Natural killer cell (primary cell): ENCODE results near the gene UBL4B. TPM values are rescaled to one million over a fixed set of nuclear protein-coding genes. Genes with fewer than 3 reads are reported as not detected.

ENCODE experiments used
- ATAC-seq, 3 donors: fragments of 150-1000 bp in 2 of 3; fragments of 200-7000 bp in 1 of 3; cut with Tn5 transposase; 1 replicate in 1 of 3; 2 replicates in 2 of 3; pipeline ENCODE4 v1.10.0; 2021; ENCODE audit warnings: mild to moderate bottlenecking in 2 of 3, moderate library complexity in 2 of 3
- DNase-seq, 2 donors: peaks; one replicate each; pipeline versions ENCODE4 v3.0.0 to v3.0.0-alpha.2; 2013 to 2021; ENCODE audit warnings: mixed read lengths in 1 of 2
- H3K27ac ChIP-seq: one replicate; pipeline ENCODE4 v1.5.1; 2013; ENCODE audit warnings: mild to moderate bottlenecking, low read length
- H3K27me3 ChIP-seq: one replicate; pipeline ENCODE4 v1.6.1; 2013; ENCODE audit warnings: low read length; ENCODE audit not compliant: control insufficient read depth, insufficient read depth
- H3K36me3 ChIP-seq: one replicate; pipeline ENCODE4 v1.6.1; 2013; ENCODE audit warnings: low read length; ENCODE audit not compliant: control insufficient read depth, insufficient read depth
- H3K4me1 ChIP-seq: one replicate; pipeline ENCODE4 v1.6.1; 2013; ENCODE audit warnings: low read length; ENCODE audit not compliant: control insufficient read depth, insufficient read depth
- H3K4me3 ChIP-seq: one replicate; pipeline ENCODE4 v1.5.1; 2013; ENCODE audit warnings: low read length
- H3K9me3 ChIP-seq: one replicate; pipeline ENCODE4 v1.6.1; 2013; ENCODE audit warnings: low read length; ENCODE audit not compliant: control insufficient read depth, insufficient read depth
- H3K27ac Mint-ChIP-seq, 2 donors: one replicate each; pipeline ENCODE4 v1.8.0; 2022; ENCODE audit warnings: mild to moderate bottlenecking in 2 of 2, mixed read lengths in 2 of 2, moderate library complexity in 1 of 2
- H3K27me3 Mint-ChIP-seq, 2 donors: one replicate each; pipeline ENCODE4 v1.8.0; 2022; ENCODE audit warnings: low read depth in 2 of 2, mixed read lengths in 2 of 2
- H3K36me3 Mint-ChIP-seq: one replicate; pipeline ENCODE4 v1.8.0; 2022; ENCODE audit warnings: mixed read lengths
- H3K4me1 Mint-ChIP-seq, 2 donors: one replicate each; pipeline ENCODE4 v1.8.0; 2022; ENCODE audit warnings: mixed read lengths in 2 of 2
- H3K4me3 Mint-ChIP-seq: one replicate; pipeline ENCODE4 v1.8.0; 2022; ENCODE audit warnings: mild to moderate bottlenecking, moderate library complexity, mixed read lengths
- H3K9me3 Mint-ChIP-seq, 2 donors: one replicate each; pipeline ENCODE4 v1.8.0; 2022; ENCODE audit warnings: mixed read lengths in 2 of 2
- WGBS: methylation state at CpG from one replicate; pipeline ENCODE4 v1.1.7; 2013; ENCODE audit warnings: missing lambda C conversion rate; ENCODE audit not compliant: insufficient coverage; 5-methylcytosine and 5-hydroxymethylcytosine counted together
- intact Hi-C: fragments of 100-400 bp; cut with micrococcal nuclease; formaldehyde crosslinking; loops from one replicate; pipeline ENCODE4 v1.14.2; 2022
- total RNA-seq, 4 donors: library from RNA; stranded (reverse); fragments of 120-200 nt in 1 of 4; gene quantifications; one replicate each; pipeline versions ENCODE4 v1.2.3 to v1.2.4, GENCODE V29; 2013 to 2022
- TF ChIP-seq, protein P1 (sequence below): fragments of 200-600 bp; IDR thresholded peaks from one replicate; pipeline ENCODE4 v1.8.0; 2022; ENCODE audit warnings: antibody characterized with exemption

UBL4B gene
- total RNA-seq, 3 donors from 2014 or later (not counting 1 experiment from before 2014, with no cell fraction given) = not detected

DNA sequence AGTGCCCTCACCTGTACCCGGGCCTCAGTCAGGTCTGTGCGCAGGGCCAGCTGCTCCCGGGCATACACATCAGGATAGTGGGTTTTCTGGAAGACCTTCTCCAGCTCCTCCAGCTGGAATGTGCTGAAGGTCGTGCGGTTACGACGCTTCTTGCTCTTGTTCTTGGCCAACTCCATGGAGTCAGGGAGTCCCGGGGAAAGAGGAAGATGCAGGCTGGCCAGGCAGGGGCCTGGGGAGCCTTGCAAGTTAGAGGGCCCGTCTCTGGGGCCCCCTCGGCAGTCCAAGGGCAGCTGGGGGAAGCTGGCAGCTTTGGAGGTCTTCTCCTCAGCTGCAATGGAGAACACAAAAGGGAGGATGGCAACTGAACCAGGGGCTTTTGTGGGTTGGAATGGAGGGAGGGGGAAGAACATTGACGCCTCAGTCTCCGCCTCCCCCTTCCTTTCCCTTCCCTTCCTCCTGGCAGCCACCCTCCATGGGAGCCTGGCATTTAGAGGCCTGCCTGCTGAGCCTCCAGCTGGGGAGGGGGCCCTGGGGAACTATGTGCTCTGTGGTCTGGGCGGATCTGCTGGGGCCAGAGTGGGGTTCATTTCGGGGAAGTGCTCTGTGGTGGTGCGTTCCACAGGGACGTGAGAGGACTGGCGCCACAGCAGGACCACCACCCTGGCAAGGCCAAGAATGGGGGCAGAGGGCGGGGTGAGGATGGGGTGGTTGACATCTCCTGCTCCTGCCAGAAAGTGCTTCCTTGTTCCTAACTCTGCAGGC lies 47.5 kb upstream of the UBL4B start:
- no peak overlapping the region for H3K4me3 ChIP-seq
- intact Hi-C loops = no loop called here
- no peaks in the 10 kb centered on the region for H3K9me3 Mint-ChIP-seq
- H3K27ac Mint-ChIP-seq = no peak overlapping the region
- no peak for ATAC-seq
- H3K4me3 Mint-ChIP-seq = no peak overlapping the region
- no peaks in the 10 kb centered on the region for H3K36me3 Mint-ChIP-seq
- H3K4me1 ChIP-seq = peaks cover 17% of the 10 kb centered on the region
- DNase-seq = no peak
- TF ChIP-seq, protein P1, sequence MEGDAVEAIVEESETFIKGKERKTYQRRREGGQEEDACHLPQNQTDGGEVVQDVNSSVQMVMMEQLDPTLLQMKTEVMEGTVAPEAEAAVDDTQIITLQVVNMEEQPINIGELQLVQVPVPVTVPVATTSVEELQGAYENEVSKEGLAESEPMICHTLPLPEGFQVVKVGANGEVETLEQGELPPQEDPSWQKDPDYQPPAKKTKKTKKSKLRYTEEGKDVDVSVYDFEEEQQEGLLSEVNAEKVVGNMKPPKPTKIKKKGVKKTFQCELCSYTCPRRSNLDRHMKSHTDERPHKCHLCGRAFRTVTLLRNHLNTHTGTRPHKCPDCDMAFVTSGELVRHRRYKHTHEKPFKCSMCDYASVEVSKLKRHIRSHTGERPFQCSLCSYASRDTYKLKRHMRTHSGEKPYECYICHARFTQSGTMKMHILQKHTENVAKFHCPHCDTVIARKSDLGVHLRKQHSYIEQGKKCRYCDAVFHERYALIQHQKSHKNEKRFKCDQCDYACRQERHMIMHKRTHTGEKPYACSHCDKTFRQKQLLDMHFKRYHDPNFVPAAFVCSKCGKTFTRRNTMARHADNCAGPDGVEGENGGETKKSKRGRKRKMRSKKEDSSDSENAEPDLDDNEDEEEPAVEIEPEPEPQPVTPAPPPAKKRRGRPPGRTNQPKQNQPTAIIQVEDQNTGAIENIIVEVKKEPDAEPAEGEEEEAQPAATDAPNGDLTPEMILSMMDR = no peak
- no peak overlapping the region for H3K27ac ChIP-seq
- H3K36me3 ChIP-seq = no peaks in the 10 kb centered on the region
- H3K4me1 Mint-ChIP-seq = peaks cover 12 to 18% of the 10 kb centered on the region in 2 donors
- H3K9me3 ChIP-seq = no peaks in the 10 kb centered on the region
- H3K27me3 Mint-ChIP-seq = peaks cover 22 to 28% of the 10 kb centered on the region in 2 donors
- 82% methylated on average over 16 of the region's 18 CpGs for WGBS
- H3K27me3 ChIP-seq = peaks cover 27% of the 10 kb centered on the region

DNA sequence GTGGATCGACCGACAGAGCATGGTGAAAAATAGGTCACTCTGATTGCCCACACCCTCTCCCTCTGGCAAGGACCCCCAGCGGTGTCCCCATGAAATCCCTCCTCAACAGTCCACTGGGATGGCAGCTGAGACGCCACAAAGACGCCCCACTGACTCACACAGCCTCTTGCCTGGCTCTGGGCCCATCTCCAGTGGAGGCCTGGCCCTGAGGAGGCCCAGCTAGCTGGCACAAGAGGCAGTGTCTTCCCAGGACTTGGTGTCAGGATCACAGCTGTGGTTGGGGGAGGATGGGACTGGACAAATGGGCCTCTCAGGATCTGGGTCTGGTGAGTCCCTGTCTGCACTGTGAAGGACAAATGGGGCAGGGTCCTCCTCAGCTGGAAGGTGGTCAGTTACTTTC lies 46.4 kb upstream of the UBL4B start:
- Mint-ChIP-seq H3K9me3 (no peaks in the 10 kb centered on the region), H3K36me3 (no peaks in the 10 kb centered on the region), H3K4me3 (no peak overlapping the region), H3K27ac (no peak overlapping the region), H3K27me3 (peaks cover 25 to 28% of the 10 kb centered on the region in 2 donors), H3K4me1 (peaks cover 7 to 17% of the 10 kb centered on the region in 2 donors)
- H3K36me3 ChIP-seq = no peaks in the 10 kb centered on the region
- TF ChIP-seq, protein P1 = no peak
- H3K4me3 ChIP-seq = no peak overlapping the region
- H3K27me3 ChIP-seq = peaks cover 33% of the 10 kb centered on the region
- no peak overlapping the region for H3K27ac ChIP-seq
- no peak for ATAC-seq
- intact Hi-C loops = no loop called here
- 92% methylated on average over 5 of the region's 5 CpGs for WGBS
- H3K9me3 ChIP-seq = no peaks in the 10 kb centered on the region
- H3K4me1 ChIP-seq = peaks cover 21% of the 10 kb centered on the region
- DNase-seq = no peak

DNA sequence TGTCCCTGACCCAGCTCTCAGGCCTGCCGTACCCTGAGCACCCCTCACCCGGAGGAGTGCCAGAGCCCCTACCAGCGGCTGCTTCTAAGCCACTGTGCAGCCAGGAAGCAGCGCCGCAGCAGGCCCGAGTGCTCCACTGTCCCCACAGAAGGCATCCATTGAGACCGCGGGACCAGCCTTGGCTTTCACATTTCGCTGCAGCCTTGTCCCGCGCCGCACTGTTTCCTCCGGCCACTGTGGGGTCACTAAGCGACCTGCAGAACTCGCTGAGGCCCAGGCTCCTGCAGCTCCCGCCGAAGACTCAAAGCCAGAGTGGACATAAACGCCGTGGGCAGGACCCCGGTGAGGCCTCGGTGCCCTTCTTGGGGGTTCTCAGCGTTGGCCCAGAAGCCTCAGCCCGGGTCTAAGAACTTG lies 44.8 kb upstream of the UBL4B start:
- WGBS = 33% methylated on average over 23 of the region's 23 CpGs
- TF ChIP-seq, protein P1 = no peak
- no peak overlapping the region for H3K4me3 Mint-ChIP-seq
- Histone ChIP-seq H3K27me3 (peaks cover 39% of the 10 kb centered on the region), H3K27ac (no peak overlapping the region), H3K36me3 (no peaks in the 10 kb centered on the region), H3K9me3 (no peaks in the 10 kb centered on the region), H3K4me1 (peaks cover 21% of the 10 kb centered on the region), H3K4me3 (no peak overlapping the region)
- DNase-seq (no peak), ATAC-seq (no peak)
- H3K4me1 Mint-ChIP-seq = peaks cover 7 to 17% of the 10 kb centered on the region in 2 donors
- H3K36me3 Mint-ChIP-seq = no peaks in the 10 kb centered on the region
- intact Hi-C loops = no loop called here
- H3K9me3 Mint-ChIP-seq = no peaks in the 10 kb centered on the region
- peaks cover 34 to 45% of the 10 kb centered on the region in 2 donors for H3K27me3 Mint-ChIP-seq
- H3K27ac Mint-ChIP-seq = no peak overlapping the region
